Thyroid gland (tissue), 4 donors: ENCODE data around the gene ATG9A.

Experiments
- POLR2A ChIP-seq, 2 donors: fragments of 450-650 bp; IDR thresholded peaks; one replicate each; pipeline ENCODE4 v1.6.1; 2017; ENCODE audit warnings: antibody characterized with exemption in 2 of 2, mild to moderate bottlenecking in 2 of 2, moderate library complexity in 1 of 2
- TF ChIP-seq, protein P1 (sequence below), 6 experiments: fragments of 200-600 bp in 3 of 6; fragments of 450-650 bp in 3 of 6; sonication (generic) in 3 of 6; IDR thresholded peaks; one replicate each; pipeline ENCODE4 v1.5.1; 2016 to 2019; ENCODE audit warnings: antibody characterized with exemption in 6 of 6, mild to moderate bottlenecking in 2 of 6, inconsistent platforms in 1 of 6, moderate library complexity in 1 of 6

GRCh38 chr2:219178377-219179175, 50.9 kb downstream of the ATG9A start:
- TF ChIP-seq, protein P1, sequence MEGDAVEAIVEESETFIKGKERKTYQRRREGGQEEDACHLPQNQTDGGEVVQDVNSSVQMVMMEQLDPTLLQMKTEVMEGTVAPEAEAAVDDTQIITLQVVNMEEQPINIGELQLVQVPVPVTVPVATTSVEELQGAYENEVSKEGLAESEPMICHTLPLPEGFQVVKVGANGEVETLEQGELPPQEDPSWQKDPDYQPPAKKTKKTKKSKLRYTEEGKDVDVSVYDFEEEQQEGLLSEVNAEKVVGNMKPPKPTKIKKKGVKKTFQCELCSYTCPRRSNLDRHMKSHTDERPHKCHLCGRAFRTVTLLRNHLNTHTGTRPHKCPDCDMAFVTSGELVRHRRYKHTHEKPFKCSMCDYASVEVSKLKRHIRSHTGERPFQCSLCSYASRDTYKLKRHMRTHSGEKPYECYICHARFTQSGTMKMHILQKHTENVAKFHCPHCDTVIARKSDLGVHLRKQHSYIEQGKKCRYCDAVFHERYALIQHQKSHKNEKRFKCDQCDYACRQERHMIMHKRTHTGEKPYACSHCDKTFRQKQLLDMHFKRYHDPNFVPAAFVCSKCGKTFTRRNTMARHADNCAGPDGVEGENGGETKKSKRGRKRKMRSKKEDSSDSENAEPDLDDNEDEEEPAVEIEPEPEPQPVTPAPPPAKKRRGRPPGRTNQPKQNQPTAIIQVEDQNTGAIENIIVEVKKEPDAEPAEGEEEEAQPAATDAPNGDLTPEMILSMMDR (IDR thresholded peaks at IDR 0.05) = no peak
- no peak for TF ChIP-seq POLR2A (IDR thresholded peaks at IDR 0.05)
